GDM1 (cell line): ENCODE data around the gene LRRC32.

ENCODE experiments used
- DNase-seq: peaks from one replicate; lab custom pipeline; 2025; lab: John Stamatoyannopoulos, UW

Gene LRRC32, protein sequence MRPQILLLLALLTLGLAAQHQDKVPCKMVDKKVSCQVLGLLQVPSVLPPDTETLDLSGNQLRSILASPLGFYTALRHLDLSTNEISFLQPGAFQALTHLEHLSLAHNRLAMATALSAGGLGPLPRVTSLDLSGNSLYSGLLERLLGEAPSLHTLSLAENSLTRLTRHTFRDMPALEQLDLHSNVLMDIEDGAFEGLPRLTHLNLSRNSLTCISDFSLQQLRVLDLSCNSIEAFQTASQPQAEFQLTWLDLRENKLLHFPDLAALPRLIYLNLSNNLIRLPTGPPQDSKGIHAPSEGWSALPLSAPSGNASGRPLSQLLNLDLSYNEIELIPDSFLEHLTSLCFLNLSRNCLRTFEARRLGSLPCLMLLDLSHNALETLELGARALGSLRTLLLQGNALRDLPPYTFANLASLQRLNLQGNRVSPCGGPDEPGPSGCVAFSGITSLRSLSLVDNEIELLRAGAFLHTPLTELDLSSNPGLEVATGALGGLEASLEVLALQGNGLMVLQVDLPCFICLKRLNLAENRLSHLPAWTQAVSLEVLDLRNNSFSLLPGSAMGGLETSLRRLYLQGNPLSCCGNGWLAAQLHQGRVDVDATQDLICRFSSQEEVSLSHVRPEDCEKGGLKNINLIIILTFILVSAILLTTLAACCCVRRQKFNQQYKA

DNA sequence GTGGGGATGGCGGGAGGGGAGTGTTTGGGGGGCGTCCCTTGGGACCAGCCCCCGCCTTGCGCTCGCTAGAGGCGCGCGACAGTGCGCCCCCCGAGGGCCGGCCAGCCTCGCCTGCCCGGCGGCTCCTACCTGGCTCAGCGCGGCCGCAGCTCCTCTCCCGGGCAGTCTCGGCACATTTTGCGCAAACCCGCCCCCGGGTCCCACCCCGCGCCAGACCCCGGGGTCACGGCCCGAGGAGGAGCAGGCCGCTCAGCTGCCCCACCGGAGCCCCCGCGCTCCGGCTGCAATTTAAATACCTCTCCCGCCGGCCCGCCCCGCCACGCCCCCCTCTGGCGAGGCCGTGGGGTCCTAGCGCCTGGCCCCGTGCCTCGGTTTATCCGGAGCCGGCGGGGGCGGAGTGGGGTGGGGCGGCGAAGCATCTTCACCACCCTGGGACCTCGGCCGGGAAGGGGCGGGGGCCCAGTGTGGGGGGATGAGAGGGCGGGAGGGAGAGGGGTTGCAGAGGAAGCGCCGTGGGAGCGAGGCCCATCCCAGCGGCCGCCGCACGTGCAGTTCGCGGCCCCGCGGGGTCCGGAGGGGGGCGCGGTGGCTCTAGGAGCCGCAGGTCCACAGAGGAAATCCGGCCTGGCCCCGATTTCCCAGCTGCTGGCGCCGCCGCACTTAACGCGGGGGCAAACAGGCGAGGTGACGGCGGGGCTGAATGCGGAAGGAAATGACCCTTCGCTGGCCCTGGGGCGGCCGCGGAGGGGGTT is at the start of gene LRRC32:
Gene LRRC32 (minus strand): TSS at position 263 of the 752 bp plus-strand sequence. CDS start 4,793 bp downstream, outside the sequence.
- peak; percentile 14 for DNase-seq

DNA sequence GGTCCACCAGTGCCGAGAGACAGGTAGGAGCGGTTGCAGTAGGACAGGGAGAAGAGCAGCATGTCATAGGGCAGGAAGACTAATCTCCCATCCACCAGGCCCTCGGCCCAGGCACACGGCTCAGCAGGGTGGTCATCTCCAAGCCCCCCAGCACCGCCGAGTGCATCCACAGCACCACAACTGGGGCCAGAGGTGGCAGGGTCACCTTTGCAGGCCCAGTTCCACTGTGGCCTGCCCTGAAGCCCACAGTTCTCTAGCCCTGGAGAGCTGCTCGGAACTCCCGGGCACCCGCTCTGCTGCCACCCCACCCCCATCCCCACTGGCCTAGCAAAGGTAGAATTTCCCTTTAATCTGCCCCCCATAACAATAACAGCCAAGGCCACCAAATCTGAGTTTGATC is 49.1 kb upstream of the LRRC32 start:
- no peak for DNase-seq

DNA sequence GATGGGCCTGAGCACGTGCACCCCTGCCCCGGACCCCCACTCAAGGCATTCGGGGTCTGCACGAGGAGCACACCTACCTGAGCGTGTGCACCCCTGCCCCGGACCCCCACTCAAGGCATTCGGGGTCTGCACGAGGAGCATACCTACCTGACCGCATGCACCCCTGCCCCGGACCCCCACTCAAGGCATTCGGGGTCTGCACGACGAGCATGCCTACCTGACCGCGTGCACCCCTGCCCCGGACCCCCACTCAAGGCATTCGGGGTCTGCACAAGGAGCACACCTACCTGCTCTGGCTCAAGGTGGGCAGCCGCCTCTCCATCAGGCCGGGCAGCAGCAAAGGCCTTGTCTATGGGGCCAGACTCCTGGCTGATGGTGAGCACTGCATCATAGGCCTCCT is 48.7 kb upstream of the LRRC32 start:
- DNase-seq = no peak

DNA sequence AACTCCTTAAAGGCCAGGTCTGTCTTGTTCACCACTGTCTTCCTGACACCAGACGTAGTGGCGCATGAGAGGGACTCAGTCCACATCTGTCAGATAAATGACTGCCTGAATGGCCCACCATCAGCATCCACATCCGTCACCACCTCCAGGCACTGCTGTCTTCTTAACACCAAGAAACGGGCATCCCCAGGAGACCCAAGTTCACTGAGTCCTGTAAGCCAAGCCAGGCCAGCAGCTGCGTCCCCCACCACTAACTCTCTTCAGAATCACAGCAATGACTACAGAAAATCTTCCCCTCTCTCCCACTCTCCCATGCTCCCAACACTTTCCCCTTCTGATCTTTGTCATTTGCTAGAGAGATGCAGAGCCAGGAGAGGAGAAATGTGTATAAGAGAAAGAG is 47.3 kb upstream of the LRRC32 start:
- DNase-seq = no peak

DNA sequence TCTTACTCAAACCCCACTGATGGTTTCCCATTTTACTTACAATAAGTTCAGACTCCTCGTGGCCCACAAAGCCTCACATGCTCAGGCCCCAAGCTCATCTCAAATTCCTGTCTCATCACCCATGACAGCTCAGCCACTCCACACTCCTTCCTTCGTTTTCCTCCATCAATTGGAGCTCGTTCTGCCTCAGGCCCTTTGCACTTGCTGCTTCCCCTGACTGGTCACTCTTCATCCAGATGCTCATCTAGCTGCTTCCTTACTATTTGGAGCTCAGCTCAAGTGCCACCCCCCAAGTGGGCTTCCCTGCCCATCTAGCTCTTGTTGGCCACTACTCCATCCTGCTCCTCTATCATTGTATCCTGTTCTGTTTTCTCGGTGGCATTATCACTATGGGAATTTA is 46.8 kb upstream of the LRRC32 start:
- no peak for DNase-seq

DNA sequence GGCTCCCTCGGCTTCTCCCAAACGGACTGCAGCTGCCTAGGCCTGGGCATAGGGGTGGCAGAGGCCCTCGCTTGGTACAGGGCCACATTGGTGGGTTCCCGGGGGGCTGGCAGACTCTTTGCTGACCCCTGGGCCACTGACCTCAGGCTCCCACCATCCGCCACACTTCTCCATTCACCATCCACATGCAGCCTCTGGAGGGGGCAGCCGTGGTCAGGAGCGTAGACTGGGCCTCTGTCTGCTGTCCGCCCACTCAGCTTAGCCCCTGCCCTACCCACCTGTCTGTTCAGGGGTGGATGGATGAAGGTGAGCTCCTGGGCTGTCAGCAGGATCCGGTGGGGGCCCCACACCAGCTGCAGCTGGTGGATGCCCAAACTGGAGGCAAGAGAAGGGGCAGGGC is 45.7 kb upstream of the LRRC32 start:
- DNase-seq = no peak

DNA sequence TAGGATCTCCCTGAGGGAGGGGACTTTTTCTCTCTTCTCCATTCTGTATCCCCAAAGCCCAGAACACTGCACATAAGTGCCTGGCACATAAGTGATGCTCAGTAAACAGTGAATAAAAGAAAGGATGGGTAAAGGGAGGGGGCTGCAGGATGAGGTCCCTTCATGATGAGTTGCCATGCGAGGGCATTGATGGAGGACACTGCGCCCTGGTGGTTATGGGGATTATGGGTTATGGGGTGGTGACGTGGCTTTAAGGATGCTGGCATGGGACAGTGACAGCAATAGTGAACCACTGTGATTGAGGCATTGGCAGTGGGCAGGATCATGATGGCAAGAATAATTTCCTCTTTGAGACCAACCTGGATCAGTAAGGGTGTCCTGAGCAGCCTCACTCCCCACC is 43.9 kb upstream of the LRRC32 start:
- DNase-seq = no peak

DNA sequence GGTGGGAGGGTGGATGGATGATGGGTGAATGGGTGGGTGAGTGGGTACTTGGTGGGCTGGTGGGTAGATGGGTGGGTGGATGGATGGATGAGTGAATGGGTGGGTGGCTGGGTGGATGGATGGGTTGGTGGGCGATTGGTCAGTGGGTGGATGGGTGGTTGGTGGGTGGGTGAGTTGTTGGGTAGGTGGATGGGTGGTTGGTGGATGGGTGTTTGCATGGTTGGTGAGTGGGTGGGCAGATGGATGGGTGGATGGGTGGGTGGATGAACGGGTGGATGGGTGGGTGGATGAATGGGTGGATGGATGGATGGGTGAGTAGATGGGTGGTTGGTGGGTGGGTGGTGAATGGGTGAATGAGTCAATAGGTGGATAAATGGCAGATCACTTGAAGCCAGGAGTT is 43.0 kb upstream of the LRRC32 start:
- DNase-seq = no peak

DNA sequence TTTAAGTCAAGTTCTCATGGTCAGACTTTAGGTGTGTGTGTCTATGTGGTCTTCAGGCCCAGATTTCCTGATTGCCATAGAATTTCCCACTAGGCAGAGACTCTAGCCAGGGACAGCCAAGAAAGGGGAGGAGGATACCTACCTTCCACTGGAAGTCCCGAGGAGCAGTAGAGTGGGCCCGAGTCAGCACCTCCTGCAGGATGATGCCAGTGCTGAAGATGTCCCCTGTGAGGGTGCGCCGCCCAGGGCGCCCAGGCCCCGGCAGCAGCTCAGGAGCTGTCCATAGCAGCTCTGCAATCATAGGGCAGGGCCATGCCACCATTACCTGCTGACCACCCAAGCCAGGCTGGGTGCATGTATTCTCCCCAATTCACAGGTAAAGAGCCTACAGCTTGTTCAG is 41.6 kb upstream of the LRRC32 start:
- no peak for DNase-seq

DNA sequence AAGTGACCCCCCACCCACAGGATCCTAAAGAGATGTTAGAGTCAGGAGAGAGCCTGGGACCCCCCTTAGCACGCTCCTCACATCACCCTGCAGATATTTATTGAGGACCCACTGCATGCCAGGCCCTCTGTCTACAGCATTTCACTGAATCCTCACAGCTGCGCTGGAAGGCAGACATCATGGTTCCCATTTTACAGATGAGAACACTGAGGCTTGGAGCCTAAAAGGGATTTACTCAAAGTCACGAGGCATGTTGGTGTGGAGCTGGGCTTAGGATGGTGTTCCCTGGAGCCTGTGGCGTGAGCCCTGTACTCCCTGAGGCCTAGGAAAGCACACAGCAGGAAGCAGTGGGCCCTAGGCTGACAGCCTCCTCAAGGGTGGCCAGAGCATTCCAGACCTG is 39.2 kb upstream of the LRRC32 start:
- no peak for DNase-seq

DNA sequence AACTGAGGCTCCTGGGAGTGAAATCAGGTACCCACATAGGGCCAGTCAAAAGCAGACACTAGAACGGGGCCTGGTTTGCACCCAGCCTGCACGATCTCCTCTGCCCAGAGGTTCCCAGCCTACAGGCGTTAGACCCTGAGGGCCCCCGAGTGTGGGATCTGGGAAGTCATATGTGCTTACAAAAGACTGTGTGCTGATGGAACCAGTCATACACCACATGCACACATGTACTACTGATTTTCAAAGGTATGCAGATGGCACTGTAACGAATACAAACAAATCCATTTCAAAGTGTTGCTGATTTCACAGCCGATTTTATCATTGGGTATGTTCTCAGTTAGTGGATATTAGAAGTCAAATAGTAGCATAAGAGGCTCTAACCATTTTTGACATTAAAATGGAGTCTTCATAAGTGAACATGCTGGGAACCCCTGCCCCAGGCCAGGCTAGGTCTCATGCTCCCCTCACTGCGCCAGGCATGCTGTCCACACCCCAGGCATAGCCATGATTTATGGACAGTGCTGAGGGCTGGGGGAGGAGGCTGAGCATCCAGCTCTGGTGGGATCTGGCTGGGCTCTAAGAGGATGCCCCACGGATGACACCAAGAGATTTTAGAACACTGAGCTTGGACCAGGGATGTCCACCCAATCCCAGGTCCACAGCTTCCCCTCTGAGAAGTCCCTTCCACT is 38.6 kb upstream of the LRRC32 start:
- DNase-seq = no peak

DNA sequence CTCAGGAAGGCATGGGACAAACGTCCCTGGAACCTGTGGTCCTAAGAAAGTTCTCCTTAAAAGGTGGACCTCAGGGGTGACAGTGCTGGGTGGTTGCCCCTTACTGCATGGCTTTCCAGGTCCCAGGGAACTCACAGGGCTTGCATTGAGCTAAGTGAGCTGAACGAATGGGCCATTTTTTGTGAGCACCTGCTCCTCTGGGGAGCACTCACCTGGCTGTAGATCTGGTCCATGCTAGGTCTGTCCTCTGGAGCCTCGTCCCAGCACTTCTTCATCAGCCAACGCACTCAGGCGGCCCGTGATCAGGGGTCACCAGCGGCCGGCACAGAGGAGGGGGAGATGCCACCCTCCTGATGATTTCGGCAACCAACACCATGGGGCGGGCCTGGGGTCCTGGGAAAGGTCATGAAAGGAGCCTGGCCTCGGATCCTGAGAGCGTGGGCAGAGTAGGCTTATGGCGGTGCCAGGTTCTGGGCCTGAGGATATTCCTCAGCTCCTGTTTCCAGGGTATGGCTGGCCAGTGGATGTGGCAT is 36.8 kb upstream of the LRRC32 start:
- DNase-seq = no peak

DNA sequence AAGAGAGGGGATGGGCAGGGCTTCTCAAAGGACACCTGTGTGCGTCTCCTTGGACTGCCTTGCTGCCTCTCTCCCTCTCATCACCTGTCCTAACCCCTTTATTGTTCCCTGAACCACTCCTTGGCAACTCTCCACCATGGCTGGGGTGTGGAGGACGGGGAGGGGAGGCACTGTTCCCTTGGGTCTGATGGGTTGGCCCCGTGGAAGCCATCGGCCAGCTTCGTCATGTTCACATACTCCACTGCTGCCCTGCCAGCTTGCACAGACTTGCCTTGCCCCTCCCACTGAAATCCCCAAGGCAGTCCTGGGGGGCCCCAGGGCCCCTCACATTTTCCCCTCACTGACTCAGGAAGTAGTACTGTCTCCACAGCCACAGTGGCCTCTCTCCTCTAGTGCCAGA is 36.1 kb upstream of the LRRC32 start:
- no peak for DNase-seq

DNA sequence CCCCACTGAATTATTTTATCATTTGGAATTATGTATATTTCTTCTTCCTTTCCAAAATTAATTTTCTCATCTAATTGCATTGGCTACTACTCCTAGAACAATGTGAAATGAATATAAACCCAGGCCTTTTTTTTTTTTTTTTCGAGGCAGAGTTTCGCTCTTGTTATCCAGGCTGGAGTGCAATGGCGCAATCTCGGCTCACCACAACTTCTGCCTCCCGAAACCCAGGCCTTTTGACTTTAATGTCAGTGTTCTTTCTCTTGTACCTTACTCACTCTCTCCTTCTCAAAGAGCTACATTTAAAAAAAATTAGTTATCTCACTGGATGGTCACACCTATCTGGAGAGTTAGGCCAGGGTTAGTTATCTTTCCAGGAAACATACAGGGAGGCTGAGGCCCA is 35.3 kb upstream of the LRRC32 start:
- DNase-seq = no peak

DNA sequence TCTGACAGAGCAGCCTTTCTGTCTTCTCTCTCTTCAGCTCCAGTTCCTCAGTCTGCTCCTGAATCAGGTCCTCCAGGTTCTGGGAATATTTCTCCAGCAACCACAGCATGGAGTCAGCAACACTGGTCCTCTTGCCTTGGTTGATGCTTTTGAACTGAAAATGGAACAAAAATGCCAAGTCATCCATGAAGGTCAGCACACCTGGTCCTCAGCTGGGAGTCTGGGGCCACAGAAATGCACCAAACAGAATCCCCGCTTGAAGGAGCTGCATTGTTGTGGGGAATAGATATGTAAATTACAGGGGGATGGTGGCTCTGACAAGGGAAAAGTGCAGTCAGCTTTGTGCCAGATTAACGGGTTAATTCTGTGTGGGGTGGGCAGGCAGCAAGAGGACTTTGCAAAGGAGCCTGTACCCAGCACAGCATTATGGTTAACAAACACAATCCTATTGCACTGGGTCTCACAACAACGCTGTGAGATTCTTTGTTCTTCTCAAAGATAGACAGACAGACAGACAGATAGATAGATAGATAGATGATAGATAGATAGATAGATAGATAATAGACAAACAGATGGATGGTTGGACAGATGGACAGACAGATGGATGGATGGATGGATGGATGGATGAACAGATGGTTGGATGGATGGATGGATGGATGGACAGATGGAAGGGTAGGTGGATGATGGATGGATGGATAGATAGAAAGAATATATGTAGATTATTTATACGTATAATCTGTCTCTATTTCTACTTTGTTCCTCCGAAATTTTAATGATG is 33.8 kb upstream of the LRRC32 start:
- no peak for DNase-seq

DNA sequence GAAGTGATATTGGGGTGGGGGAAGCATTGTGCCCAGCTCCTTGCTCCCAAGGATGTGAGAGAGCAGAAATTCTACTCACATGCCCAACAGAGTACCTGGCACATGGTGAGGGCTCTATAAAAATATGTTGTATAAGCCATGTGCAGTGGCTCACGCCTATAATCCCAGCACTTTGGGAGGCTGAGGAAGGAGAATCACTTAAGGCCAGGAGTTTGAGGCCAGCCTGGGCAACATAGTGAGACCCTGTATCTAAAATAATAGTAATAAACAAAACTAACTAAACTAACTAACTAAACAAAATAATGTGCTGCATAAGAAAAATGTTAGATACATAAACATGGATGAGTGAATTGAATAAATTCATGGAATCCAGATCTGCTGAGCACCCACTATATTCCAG is 33.2 kb upstream of the LRRC32 start:
- DNase-seq = no peak

DNA sequence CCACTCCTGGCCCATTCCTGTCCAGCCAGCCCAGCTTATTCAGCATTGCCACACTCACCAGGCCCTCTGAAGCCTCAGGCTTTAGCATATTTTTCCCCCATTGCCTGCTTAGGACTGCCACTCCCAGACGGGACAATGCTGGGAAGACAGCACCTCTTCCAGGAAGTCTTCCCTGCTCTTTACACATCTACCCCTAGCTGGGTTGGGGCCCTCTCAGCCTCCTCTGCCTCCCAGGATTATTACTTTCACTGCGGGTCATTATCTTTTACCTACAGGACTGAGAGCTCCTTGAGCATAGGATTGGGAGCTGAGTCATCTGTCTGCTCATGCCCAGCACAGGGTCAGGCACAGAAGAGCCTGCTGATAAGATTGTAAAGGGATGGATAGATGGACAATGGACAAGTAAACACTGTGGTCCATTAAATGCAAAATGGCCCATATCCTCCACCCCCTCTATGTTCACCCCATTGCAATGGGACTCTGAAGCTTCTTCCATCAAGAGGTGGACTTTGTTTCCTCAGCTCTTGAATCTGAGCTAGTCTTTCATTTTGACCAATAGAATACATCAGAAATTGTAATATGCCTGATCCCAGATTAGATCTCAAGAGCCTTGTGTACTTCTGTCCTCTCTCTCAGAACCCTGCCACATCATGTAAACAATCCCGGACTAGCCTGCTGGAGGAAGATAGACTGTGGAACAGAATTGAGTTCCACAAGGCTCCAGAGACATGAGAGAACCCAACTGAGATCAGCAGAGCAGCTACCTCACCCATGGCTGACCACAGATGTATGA is 32.0 kb upstream of the LRRC32 start:
- no peak for DNase-seq

DNA sequence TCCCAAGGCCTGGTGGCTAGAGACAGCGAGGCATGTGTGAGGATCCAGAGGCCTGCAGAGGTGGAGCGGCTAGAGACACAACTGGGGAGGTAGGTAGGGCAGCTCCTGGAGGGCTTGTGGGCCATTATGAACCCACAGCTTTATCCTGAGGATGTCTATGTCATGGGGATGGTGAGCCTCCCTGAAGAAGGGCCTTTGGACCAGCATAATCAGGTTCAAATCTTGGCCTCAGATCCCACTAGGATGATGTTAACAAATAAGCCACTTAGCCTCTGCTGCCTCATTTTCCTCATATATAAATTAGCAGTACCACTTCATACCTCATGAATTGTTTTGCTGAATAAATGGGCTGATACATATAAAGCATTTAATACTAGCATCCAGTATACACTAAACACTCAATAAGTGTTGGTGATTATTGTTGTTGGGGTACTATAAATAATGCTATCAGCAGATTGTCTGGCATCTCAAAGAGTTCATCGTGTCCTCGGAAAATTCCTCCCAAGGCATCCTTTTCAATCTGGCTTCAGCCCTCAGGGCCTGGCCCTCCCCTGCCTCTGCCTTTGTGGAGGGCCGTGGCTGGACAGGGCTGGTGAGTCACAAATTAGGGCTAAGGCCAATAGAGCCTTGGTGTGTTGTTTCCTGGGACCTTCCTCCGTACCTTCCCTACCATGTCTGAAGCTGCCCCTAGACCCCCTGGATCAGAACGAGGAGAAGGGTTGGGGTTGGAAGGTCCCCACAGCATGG is 30.9 kb upstream of the LRRC32 start:
- no peak for DNase-seq

DNA sequence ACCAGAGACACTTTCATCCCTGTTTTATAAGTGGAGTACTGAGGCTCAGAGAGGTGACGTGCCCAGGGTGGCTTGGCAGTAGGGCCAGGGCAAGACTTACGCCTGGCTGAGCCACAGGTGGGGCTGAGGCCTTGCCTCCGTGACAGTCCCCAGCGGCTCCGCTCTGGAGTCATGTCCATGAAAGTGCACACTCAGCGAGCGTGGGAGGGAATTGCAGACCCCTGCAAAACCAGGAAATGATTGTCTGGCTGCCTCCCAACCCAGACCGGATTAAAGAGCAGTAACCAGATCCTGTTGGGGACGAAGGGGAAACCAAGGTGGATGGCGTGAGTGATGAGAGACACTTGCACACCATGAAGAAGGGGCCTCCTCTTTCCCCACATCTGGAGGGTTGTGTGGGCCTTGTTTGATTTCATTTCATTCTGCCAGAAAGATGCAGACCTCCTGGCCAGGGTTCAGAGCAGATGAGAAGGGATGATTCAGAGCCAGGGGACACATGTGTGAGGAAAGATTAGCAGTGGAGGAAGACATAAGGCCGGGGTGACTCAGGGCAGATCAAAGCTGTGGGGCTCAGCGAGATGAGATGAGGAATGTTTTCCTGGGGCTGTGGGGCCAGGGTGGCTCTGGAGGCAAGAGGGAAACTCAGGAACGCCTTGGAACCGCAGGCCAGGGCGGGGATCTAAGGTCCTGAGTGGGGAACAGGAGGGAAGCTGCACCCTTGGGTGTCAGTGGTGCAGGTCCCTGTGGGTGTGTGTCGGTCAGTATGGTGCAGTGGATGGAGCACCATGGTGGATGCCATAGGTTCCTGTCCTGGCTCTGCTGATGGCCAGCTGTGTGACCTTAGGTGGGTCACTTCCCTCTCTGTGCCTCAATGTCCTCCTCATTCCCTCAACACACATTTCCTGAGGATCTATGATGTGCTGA is 29.9 kb upstream of the LRRC32 start:
- DNase-seq = peak; percentile 76
